Activated naive CD8-positive, alpha-beta T cell (primary cell): ENCODE measurements around the gene C10orf71.

Experiments
- H3K27ac Mint-ChIP-seq: one replicate; pipeline ENCODE4 v1.8.0; 2021; ENCODE audit warnings: mixed read lengths
- H3K27me3 Mint-ChIP-seq: one replicate; pipeline ENCODE4 v1.8.0; 2021; ENCODE audit warnings: mixed read lengths
- H3K36me3 Mint-ChIP-seq: one replicate; pipeline ENCODE4 v1.8.0; 2021; ENCODE audit warnings: mixed read lengths
- H3K4me1 Mint-ChIP-seq: one replicate; pipeline ENCODE4 v1.8.0; 2021; ENCODE audit warnings: low read depth, mixed read lengths
- H3K4me3 Mint-ChIP-seq: one replicate; pipeline ENCODE4 v1.8.0; 2021; ENCODE audit warnings: mild to moderate bottlenecking, mixed read lengths
- H3K9me3 Mint-ChIP-seq: one replicate; pipeline ENCODE4 v1.8.0; 2021; ENCODE audit warnings: low read depth, mixed read lengths

Gene C10orf71

GRCh38 chr10:49281461-49281860 lies 17.5 kb upstream of the C10orf71 start:
- Mint-ChIP-seq H3K36me3 (no peaks in the 10 kb centered on the region), H3K4me3 (no peak overlapping the region), H3K9me3 (no peaks in the 10 kb centered on the region), H3K27ac (no peak overlapping the region), H3K27me3 (no peaks in the 10 kb centered on the region), H3K4me1 (no peaks in the 10 kb centered on the region)

- Mint-ChIP-seq H3K4me3 (no peak overlapping the region), H3K27ac (no peak overlapping the region), H3K9me3 (no peaks in the 10 kb centered on the region), H3K4me1 (no peaks in the 10 kb centered on the region), H3K27me3 (no peaks in the 10 kb centered on the region), H3K36me3 (no peaks in the 10 kb centered on the region)
These were observed 16.7 kb upstream of the C10orf71 start for GRCh38 chr10:49282306-49282705.

DNA sequence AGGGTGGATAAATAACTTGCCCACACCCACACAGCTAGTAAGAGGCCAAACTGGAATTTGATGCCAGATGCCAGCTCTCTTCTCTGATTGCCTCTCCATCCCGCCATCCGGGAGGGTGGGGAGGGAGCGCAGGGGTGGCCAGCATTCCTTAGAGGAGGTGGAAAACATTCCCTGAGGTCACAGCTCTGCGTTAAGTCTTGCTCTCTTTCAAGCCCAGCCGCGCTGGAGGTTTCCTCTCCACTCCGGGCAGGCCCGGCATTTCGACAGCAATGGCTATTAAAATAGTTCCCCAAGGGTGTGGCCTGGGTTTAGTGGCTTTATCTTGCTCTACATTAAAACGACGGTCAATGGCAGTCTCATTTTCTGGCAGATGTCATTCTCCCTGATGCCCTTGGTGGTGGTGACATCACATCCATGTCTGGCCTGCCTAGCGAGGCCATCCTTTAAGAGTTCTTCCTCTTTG lies 16.1 kb upstream of the C10orf71 start:
- Mint-ChIP-seq H3K27ac (no peak overlapping the region), H3K9me3 (no peaks in the 10 kb centered on the region), H3K36me3 (no peaks in the 10 kb centered on the region), H3K27me3 (no peaks in the 10 kb centered on the region), H3K4me1 (no peaks in the 10 kb centered on the region), H3K4me3 (no peak overlapping the region)

DNA sequence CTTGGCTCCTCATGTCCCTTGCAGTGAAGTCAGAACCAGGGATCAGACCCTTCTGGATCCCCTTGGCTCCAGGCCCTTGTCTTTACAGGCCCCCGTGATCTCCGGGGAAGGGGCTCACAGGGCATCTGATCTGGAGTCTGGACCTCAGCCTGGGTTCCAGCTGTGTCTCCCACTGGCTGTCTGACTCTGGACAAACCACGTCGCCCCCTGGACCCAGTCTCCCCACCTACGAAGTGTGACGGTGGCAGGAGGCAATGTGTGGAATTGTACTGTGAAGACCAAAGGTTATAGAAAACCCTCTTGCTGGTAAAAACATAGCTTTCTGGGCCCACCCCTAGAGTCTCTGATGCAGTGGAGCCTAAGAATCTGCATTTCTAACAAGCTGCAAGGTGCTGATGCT lies 15.5 kb upstream of the C10orf71 start:
- H3K27ac Mint-ChIP-seq = no peak overlapping the region
- H3K36me3 Mint-ChIP-seq = no peaks in the 10 kb centered on the region
- H3K27me3 Mint-ChIP-seq = no peaks in the 10 kb centered on the region
- no peaks in the 10 kb centered on the region for H3K4me1 Mint-ChIP-seq
- H3K9me3 Mint-ChIP-seq = no peaks in the 10 kb centered on the region
- no peak overlapping the region for H3K4me3 Mint-ChIP-seq

- Mint-ChIP-seq H3K9me3 (no peaks in the 10 kb centered on the region), H3K4me1 (no peaks in the 10 kb centered on the region), H3K36me3 (no peaks in the 10 kb centered on the region), H3K4me3 (no peak overlapping the region), H3K27ac (no peak overlapping the region), H3K27me3 (no peaks in the 10 kb centered on the region)
These were observed 14.6 kb upstream of the C10orf71 start for GRCh38 chr10:49284356-49284755.

- no peaks in the 10 kb centered on the region for H3K36me3 Mint-ChIP-seq
- no peaks in the 10 kb centered on the region for H3K27me3 Mint-ChIP-seq
- H3K4me1 Mint-ChIP-seq = no peaks in the 10 kb centered on the region
- H3K4me3 Mint-ChIP-seq = no peak overlapping the region
- no peaks in the 10 kb centered on the region for H3K9me3 Mint-ChIP-seq
- H3K27ac Mint-ChIP-seq = no peak overlapping the region
These were observed 13.7 kb upstream of the C10orf71 start for GRCh38 chr10:49285232-49285631.

DNA sequence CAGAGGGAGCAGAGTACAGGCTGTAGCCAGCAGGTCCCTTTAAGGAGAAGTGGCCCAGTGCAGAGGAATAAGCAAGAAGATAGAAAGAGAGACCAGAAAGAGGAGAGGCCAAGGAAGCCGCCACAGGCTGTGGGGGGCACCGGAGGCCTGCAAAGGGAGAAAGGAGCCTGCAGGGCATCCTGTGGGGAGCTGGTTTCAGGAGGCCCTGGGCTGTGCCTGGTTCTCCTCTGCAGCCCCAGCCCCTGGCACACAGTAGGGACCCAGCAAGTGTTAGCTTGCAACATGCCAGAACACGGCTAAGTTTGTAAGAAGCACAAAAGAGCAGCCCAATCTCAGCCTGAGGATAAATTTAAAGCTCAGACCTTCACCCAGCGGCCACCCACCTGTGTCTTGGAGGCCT lies 12.3 kb upstream of the C10orf71 start:
- H3K27ac Mint-ChIP-seq = no peak overlapping the region
- no peaks in the 10 kb centered on the region for H3K27me3 Mint-ChIP-seq
- no peaks in the 10 kb centered on the region for H3K4me1 Mint-ChIP-seq

DNA sequence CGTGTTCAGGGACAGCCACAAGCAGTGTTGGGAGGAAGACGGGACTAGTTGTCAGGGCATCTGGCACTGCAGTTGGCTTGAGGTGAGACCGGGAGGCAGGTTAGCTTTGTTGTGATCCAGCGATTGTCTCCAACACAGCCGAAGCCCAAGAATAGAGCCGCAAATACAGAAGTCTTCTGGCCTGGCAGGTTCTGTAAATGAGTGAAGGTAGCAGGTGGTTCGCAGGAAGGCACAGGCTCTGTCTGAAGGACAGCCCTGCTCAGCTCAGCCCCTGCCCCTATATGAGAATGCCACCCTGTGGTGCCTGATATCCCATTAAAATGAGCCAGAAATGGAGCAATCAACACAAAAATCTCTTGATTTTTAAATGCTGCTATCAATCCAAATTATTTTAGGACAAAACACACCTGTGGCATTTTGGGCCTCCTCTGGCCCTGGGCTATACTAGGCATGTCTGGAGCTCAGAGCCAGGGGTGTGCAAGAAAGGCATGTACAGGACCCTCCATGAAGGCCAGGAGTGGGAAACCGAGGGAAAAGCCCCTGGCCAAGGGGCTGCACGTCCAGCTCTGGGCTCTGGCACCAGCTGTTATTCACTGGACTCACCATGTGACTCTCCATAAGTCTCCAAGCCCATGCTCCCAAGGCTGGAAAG lies 11.2 kb upstream of the C10orf71 start:
- no peak overlapping the region for H3K4me3 Mint-ChIP-seq
- no peaks in the 10 kb centered on the region for H3K36me3 Mint-ChIP-seq
- no peaks in the 10 kb centered on the region for H3K4me1 Mint-ChIP-seq
- peaks cover 3% of the 10 kb centered on the region for H3K27me3 Mint-ChIP-seq
- H3K27ac Mint-ChIP-seq = no peak overlapping the region
- H3K9me3 Mint-ChIP-seq = no peaks in the 10 kb centered on the region

More for the DNA sequence above, 12.3 kb upstream of the C10orf71 start:
- Mint-ChIP-seq H3K9me3 (no peaks in the 10 kb centered on the region), H3K4me3 (no peak overlapping the region), H3K36me3 (no peaks in the 10 kb centered on the region)

GRCh38 chr10:49288341-49289065 lies 10.5 kb upstream of the C10orf71 start:
- Mint-ChIP-seq H3K9me3 (no peaks in the 10 kb centered on the region), H3K27me3 (peaks cover 3% of the 10 kb centered on the region), H3K4me3 (no peak overlapping the region), H3K36me3 (no peaks in the 10 kb centered on the region), H3K27ac (no peak overlapping the region), H3K4me1 (no peaks in the 10 kb centered on the region)

DNA sequence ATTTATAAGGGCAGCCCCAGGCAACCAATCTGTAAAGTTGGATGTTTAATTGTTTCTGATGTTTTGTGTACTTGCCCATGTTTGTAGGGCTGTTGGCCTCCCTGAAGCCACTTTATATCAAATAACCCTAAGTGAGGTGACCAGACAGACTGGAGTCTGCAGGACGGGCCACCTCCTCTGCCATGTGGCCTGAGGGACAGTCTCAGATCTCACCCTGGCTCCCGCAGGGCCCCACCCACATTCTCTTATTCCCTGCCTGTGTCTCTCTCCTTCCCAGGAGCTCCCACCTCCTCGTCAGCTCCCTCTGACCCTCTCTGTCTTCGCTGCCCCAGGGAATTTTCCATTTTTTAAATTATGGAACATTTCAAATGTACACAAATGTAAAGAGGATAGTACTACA lies 9.5 kb upstream of the C10orf71 start:
- peaks cover 3% of the 10 kb centered on the region for H3K27me3 Mint-ChIP-seq
- no peaks in the 10 kb centered on the region for H3K9me3 Mint-ChIP-seq
- H3K27ac Mint-ChIP-seq = no peak overlapping the region
- H3K4me3 Mint-ChIP-seq = no peak overlapping the region
- no peaks in the 10 kb centered on the region for H3K4me1 Mint-ChIP-seq
- H3K36me3 Mint-ChIP-seq = no peaks in the 10 kb centered on the region

DNA sequence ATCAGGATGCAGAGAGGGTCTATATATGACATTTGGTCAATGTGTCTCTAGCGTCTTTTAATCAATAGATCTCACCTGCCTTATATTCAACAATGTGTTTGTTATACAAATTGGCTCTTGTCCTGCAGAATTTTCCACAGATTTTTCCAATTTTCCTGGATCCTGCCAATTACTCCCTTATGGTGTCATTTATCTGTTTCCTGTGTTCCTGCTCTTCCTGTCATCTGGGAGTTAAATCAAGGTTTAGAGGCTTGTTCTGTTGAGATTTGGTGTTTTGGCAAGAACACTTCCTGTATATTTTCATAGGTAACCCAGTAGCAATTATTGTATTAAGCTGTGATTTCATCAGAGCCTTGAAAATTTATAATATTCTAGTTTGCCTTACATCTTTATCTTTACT lies 8.8 kb upstream of the C10orf71 start:
- peaks cover 3% of the 10 kb centered on the region for H3K27me3 Mint-ChIP-seq
- H3K4me3 Mint-ChIP-seq = no peak overlapping the region
- no peaks in the 10 kb centered on the region for H3K36me3 Mint-ChIP-seq
- H3K9me3 Mint-ChIP-seq = no peaks in the 10 kb centered on the region
- no peak overlapping the region for H3K27ac Mint-ChIP-seq
- no peaks in the 10 kb centered on the region for H3K4me1 Mint-ChIP-seq

DNA sequence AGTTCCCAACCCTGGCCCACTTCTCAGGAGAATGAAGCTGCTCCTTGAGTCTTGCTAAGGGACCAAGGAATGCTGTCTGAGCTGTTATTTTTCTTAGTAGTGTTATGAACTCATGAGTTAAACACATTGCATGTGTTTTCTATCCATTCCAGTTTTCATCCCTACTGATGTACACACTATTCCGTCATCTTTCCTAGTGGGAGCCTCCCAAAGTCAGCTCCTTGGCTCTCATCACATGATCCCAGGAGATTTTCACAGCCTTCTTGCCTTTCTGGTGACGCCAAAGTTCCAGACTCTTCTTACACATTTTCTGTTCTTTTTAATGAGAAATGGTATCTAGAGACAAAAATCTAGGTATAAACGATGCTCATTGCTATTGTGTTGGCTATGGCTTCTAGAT lies 8.4 kb upstream of the C10orf71 start:
- Mint-ChIP-seq H3K4me1 (no peaks in the 10 kb centered on the region), H3K27me3 (peaks cover 3% of the 10 kb centered on the region), H3K27ac (no peak overlapping the region), H3K4me3 (no peak overlapping the region), H3K36me3 (no peaks in the 10 kb centered on the region), H3K9me3 (no peaks in the 10 kb centered on the region)

GRCh38 chr10:49292565-49293207 lies 6.3 kb upstream of the C10orf71 start:
- no peak overlapping the region for H3K27ac Mint-ChIP-seq

GRCh38 chr10:49293208-49293603 lies 5.8 kb upstream of the C10orf71 start:
- no peak overlapping the region for H3K4me3 Mint-ChIP-seq
- H3K27ac Mint-ChIP-seq = no peak overlapping the region
- no peaks in the 10 kb centered on the region for H3K9me3 Mint-ChIP-seq
- H3K4me1 Mint-ChIP-seq = no peaks in the 10 kb centered on the region
- peaks cover 3% of the 10 kb centered on the region for H3K27me3 Mint-ChIP-seq
- no peaks in the 10 kb centered on the region for H3K36me3 Mint-ChIP-seq

More at GRCh38 chr10:49292565-49293207, 6.3 kb upstream of the C10orf71 start:
- Mint-ChIP-seq H3K4me3 (no peak overlapping the region), H3K4me1 (no peaks in the 10 kb centered on the region), H3K9me3 (no peaks in the 10 kb centered on the region), H3K36me3 (no peaks in the 10 kb centered on the region), H3K27me3 (peaks cover 3% of the 10 kb centered on the region)

DNA sequence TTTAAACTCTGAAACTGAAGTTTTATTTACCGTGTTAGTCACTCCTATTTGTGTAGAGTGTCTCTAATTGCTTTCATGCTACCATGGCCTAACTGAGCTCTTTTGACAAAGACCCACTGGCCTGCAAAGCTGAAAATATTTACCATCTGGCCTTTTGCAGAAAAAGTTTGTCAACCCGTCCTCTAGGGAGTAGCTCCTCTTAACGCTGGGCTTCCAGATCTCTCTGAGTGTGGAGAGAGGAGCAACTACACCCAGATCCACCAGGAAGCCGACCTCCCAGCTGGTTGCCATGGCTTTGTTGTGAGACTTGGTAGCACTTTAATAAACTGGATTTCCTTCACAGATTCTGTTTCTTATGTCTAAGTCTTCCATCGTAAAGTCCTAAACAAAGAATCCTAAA lies 4.2 kb upstream of the C10orf71 start:
- H3K36me3 Mint-ChIP-seq = no peaks in the 10 kb centered on the region
- H3K4me1 Mint-ChIP-seq = no peaks in the 10 kb centered on the region
- H3K4me3 Mint-ChIP-seq = no peak overlapping the region
- H3K27me3 Mint-ChIP-seq = peaks cover 3% of the 10 kb centered on the region
- no peaks in the 10 kb centered on the region for H3K9me3 Mint-ChIP-seq
- no peak overlapping the region for H3K27ac Mint-ChIP-seq
